HCT116 (cell line): ENCODE results near the gene PRKG1. TPM values are rescaled to one million over a fixed set of nuclear protein-coding genes. Genes with fewer than 3 reads are reported as not detected.

Experiments used
- ATAC-seq: fragments of 200-7000 bp; cut with Tn5 transposase; 2 replicates; pipeline ENCODE4 v1.9.1; 2020; ENCODE audit warnings: mild to moderate bottlenecking, moderate library complexity
- BruUV-seq: library from RNA; stranded (reverse); fragments of 400-500 nt; replicated peaks from 2 replicates; lab custom pipeline; 2021; lab: Mats Ljungman, UMichigan
- CTCF ChIA-PET: fragments of 300-600 bp; sonication (Branson Sonifier 250); formaldehyde crosslinking; loops from one replicate; lab custom pipeline; 2021; ENCODE audit warnings: antibody characterized with exemption; lab: Charles Lee
- POLR2A ChIA-PET: fragments of 300-600, 350-600 bp; sonication (Branson Sonifier 250); formaldehyde crosslinking; loops from one replicate; lab custom pipeline; 2021; ENCODE audit warnings: antibody characterized with exemption; lab: Charles Lee
- RAD21 ChIA-PET, 2 experiments: fragments of 300-600 bp; sonication (Branson Sonifier 250); formaldehyde crosslinking; loops; one replicate each; lab custom pipeline; 2023; ENCODE audit warnings: low total read pairs in 2 of 2; ENCODE audit not compliant: uncharacterized antibody in 2 of 2, unreplicated experiment in 2 of 2, low non-redundant PET in 1 of 2; lab: Charles Lee
- DNase-seq: peaks from one replicate; pipeline ENCODE4 v3.0.0-alpha.2; 2010; ENCODE audit warnings: low read depth, low spot score
- H2AFZ ChIP-seq: fragments of 200-600 bp; shearing (Covaris generic), sonication (generic); 2 replicates; pipeline ENCODE4 v1.6.1; 2017; ENCODE audit warnings: low read depth, mixed run types, mixed read lengths, antibody characterized with exemption, low read length; ENCODE audit not compliant: poor library complexity, severe bottlenecking
- H3K27ac ChIP-seq: 2 replicates; pipeline ENCODE4 v1.5.1; 2012; ENCODE audit warnings: low read depth, low read length
- H3K27me3 ChIP-seq: fragments of 200-600 bp; sonication (generic); 2 replicates; pipeline ENCODE4 v1.6.1; 2016; ENCODE audit warnings: mixed run types, low read length, mixed read lengths; ENCODE audit not compliant: insufficient read depth
- H3K36me3 ChIP-seq, 2 experiments: fragments of 200-500 bp in 1 of 2; fragments of 200-600 bp in 1 of 2; sonication (Bioruptor generic) in 1 of 2; sonication (generic) in 1 of 2; 2 replicates each; pipeline versions ENCODE4 v1.5.1 to v1.6.1; 2014 to 2016; ENCODE audit warnings: low read length in 2 of 2, inconsistent platforms in 1 of 2, mixed read lengths in 1 of 2, mixed run types in 1 of 2; ENCODE audit not compliant: insufficient read depth in 2 of 2, control insufficient read depth in 1 of 2
- H3K4me1 ChIP-seq, 2 experiments: fragments of 200-600 bp in 1 of 2; sonication (generic) in 1 of 2; 2 replicates each; pipeline versions ENCODE4 v1.5.1 to v1.6.1; 2012 to 2017; ENCODE audit warnings: low read length in 2 of 2, inconsistent platforms in 1 of 2, mild to moderate bottlenecking in 1 of 2, mixed read lengths in 1 of 2, mixed run types in 1 of 2, moderate library complexity in 1 of 2; ENCODE audit not compliant: insufficient read depth in 2 of 2, control insufficient read depth in 1 of 2
- H3K4me2 ChIP-seq: fragments of 200-600 bp; sonication (generic); 2 replicates; pipeline ENCODE4 v1.6.1; 2017; ENCODE audit warnings: mixed run types, low read length, mixed read lengths
- H3K4me3 ChIP-seq, 2 experiments: fragments of 200-600 bp in 1 of 2; sonication (generic) in 1 of 2; replicated peaks in 1 of 2; 2 replicates each; pipeline ENCODE4 v1.5.1; 2011 to 2016; ENCODE audit warnings: low read length in 2 of 2, control low read depth in 1 of 2, low read depth in 1 of 2, mild to moderate bottlenecking in 1 of 2, mixed read lengths in 1 of 2, mixed run types in 1 of 2
- H3K79me2 ChIP-seq: fragments of 200-600 bp; sonication (generic); 2 replicates; pipeline ENCODE4 v1.6.1; 2017; ENCODE audit warnings: mild to moderate bottlenecking, mixed run types, low read length, moderate library complexity, mixed read lengths; ENCODE audit not compliant: insufficient read depth
- H3K9ac ChIP-seq: fragments of 200-600 bp; sonication (generic); 2 replicates; pipeline ENCODE4 v1.6.1; 2016; ENCODE audit warnings: low read length, mixed read lengths
- H3K9me2 ChIP-seq: fragments of 200-600 bp; sonication (generic), shearing (Covaris generic); 2 replicates; pipeline ENCODE4 v1.6.1; 2017; ENCODE audit warnings: mixed run types, mild to moderate bottlenecking, moderate library complexity; ENCODE audit not compliant: insufficient read depth
- H3K9me3 ChIP-seq, 2 experiments: fragments of 200-500 bp in 1 of 2; fragments of 200-600 bp in 1 of 2; sonication (Bioruptor generic) in 1 of 2; sonication (generic) in 1 of 2; 2 replicates each; pipeline ENCODE4 v1.6.1; 2014 to 2017; ENCODE audit warnings: low read length in 2 of 2, mixed read lengths in 2 of 2, inconsistent platforms in 1 of 2, low read depth in 1 of 2, mild to moderate bottlenecking in 1 of 2, mixed run types in 1 of 2, moderate library complexity in 1 of 2; ENCODE audit not compliant: control insufficient read depth in 1 of 2, insufficient read depth in 1 of 2
- H4K20me1 ChIP-seq: fragments of 200-600 bp; sonication (generic), shearing (Covaris generic); 2 replicates; pipeline ENCODE4 v1.6.1; 2017; ENCODE audit warnings: mixed run types, mild to moderate bottlenecking, moderate library complexity; ENCODE audit not compliant: insufficient read depth
- CBX3 ChIP-seq: IDR thresholded peaks from 2 replicates; pipeline ENCODE4 v1.6.1; 2012; ENCODE audit warnings: low read depth
- CEBPB ChIP-seq: IDR thresholded peaks from 2 replicates; pipeline ENCODE4 v1.6.1; 2012; ENCODE audit warnings: low read depth
- EZH2phosphoT487 ChIP-seq: fragments of 200-600 bp; IDR thresholded peaks from 2 replicates; pipeline ENCODE4 v1.6.1; 2018; ENCODE audit warnings: antibody characterized with exemption, borderline replicate concordance
- FOSL1 ChIP-seq: IDR thresholded peaks from 2 replicates; pipeline ENCODE4 v1.6.1; 2012; ENCODE audit warnings: low read depth
- POLR2AphosphoS5 ChIP-seq: IDR thresholded peaks from 2 replicates; pipeline ENCODE4 v1.6.1; 2011; ENCODE audit warnings: mild to moderate bottlenecking, low read depth, low read length, moderate library complexity
- RAD21 ChIP-seq: IDR thresholded peaks from 2 replicates; pipeline ENCODE4 v1.6.1; 2012; ENCODE audit warnings: low read depth, mild to moderate bottlenecking
- SIN3A ChIP-seq: IDR thresholded peaks from 2 replicates; pipeline ENCODE4 v1.6.1; 2012; ENCODE audit warnings: low read depth
- SP1 ChIP-seq: IDR thresholded peaks from 2 replicates; pipeline ENCODE4 v1.6.1; 2012; ENCODE audit warnings: low read depth
- TCF7L2 ChIP-seq: IDR thresholded peaks from 2 replicates; pipeline ENCODE4 v1.7.0; 2011; ENCODE audit warnings: borderline replicate concordance, inconsistent platforms; ENCODE audit not compliant: insufficient read depth, insufficient read length; ENCODE audit errors: extremely low read depth
- intact Hi-C: fragments of 100-400 bp; cut with micrococcal nuclease; formaldehyde crosslinking; loops from 2 replicates; pipeline ENCODE4 v1.10.0; 2022
- total RNA-seq: library from RNA; stranded (reverse); gene quantifications from one replicate; pipeline ENCODE4 v1.2.1, GENCODE V29; 2021; ENCODE audit not compliant: unreplicated experiment
- TF ChIP-seq, protein P1 (sequence below), 3 experiments: fragments of 200-600 bp in 1 of 3; sonication (generic) in 1 of 3; IDR thresholded peaks in 2 of 3; conservative IDR thresholded peaks in 1 of 3; 2 replicates each; pipeline ENCODE4 v1.5.1; 2012 to 2017; ENCODE audit warnings: low read depth in 2 of 3, low read length in 2 of 3, antibody characterized with exemption in 1 of 3, borderline replicate concordance in 1 of 3, control low read depth in 1 of 3, mild to moderate bottlenecking in 1 of 3, mixed read lengths in 1 of 3, mixed run types in 1 of 3, moderate library complexity in 1 of 3; ENCODE audit not compliant: insufficient read depth in 1 of 3
- TF ChIP-seq, protein P2 (sequence below): IDR thresholded peaks from 2 replicates; pipeline ENCODE4 v1.6.1; 2012; ENCODE audit warnings: low read depth

PRKG1 gene
- total RNA-seq, 1 experiment from 2014 or later, result 1.4 TPM

GRCh38 chr10:52172581-52172980, 1098.3 kb downstream of the PRKG1 start:
- no peaks in the 10 kb centered on the region for H3K36me3 ChIP-seq
- DNase-seq, result no peak
- no peaks in the 10 kb centered on the region for H3K4me1 ChIP-seq
- ChIA-PET CTCF (no interaction called here), POLR2A (no interaction called here), RAD21 (no interaction called here)
- no peak overlapping the region for H3K9ac ChIP-seq
- H3K9me3 ChIP-seq, result no peaks in the 10 kb centered on the region
- no peak overlapping the region for H3K27ac ChIP-seq
- H3K9me2 ChIP-seq, result no peaks in the 10 kb centered on the region
- TF ChIP-seq FOSL1, result no peak
- TF ChIP-seq, protein P1, sequence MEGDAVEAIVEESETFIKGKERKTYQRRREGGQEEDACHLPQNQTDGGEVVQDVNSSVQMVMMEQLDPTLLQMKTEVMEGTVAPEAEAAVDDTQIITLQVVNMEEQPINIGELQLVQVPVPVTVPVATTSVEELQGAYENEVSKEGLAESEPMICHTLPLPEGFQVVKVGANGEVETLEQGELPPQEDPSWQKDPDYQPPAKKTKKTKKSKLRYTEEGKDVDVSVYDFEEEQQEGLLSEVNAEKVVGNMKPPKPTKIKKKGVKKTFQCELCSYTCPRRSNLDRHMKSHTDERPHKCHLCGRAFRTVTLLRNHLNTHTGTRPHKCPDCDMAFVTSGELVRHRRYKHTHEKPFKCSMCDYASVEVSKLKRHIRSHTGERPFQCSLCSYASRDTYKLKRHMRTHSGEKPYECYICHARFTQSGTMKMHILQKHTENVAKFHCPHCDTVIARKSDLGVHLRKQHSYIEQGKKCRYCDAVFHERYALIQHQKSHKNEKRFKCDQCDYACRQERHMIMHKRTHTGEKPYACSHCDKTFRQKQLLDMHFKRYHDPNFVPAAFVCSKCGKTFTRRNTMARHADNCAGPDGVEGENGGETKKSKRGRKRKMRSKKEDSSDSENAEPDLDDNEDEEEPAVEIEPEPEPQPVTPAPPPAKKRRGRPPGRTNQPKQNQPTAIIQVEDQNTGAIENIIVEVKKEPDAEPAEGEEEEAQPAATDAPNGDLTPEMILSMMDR (IDR thresholded peaks at IDR 0.05 in 2 of 3, conservative IDR thresholded peaks at IDR 0.05 in 1 of 3; ENCODE audit: borderline replicate concordance in 1 of 3, insufficient read depth in 1 of 3, low read depth in 2 of 3, low read length in 2 of 3), result peak in 1 of 3 experiments; percentile 31; a peak in 1 of 6 replicates
- no peaks in the 10 kb centered on the region for H4K20me1 ChIP-seq
- ATAC-seq, result peak; percentile 64
- no peaks in the 10 kb centered on the region for H3K79me2 ChIP-seq
- H3K4me3 ChIP-seq, result no peak overlapping the region
- no peak overlapping the region for H3K4me2 ChIP-seq
- no peaks in the 10 kb centered on the region for H3K27me3 ChIP-seq
- no TSS peak for BruUV-seq
- no peak overlapping the region for H2AFZ ChIP-seq
- intact Hi-C loops, result no loop called here

- H2AFZ ChIP-seq, result no peak overlapping the region
- H3K9me3 ChIP-seq, result no peaks in the 10 kb centered on the region
- no peaks in the 10 kb centered on the region for H3K79me2 ChIP-seq
- H3K4me3 ChIP-seq, result no peak overlapping the region
- H4K20me1 ChIP-seq, result no peaks in the 10 kb centered on the region
- no peak overlapping the region for H3K4me2 ChIP-seq
- intact Hi-C loops, result no loop called here
- H3K27me3 ChIP-seq, result no peaks in the 10 kb centered on the region
- CTCF ChIA-PET, result no interaction called here
- no peaks in the 10 kb centered on the region for H3K4me1 ChIP-seq
- ATAC-seq, result no peak
- H3K36me3 ChIP-seq, result no peaks in the 10 kb centered on the region
- no peak overlapping the region for H3K27ac ChIP-seq
- no peak overlapping the region for H3K9ac ChIP-seq
- no peak for DNase-seq
- RAD21 ChIA-PET, result no interaction called here
- no peaks in the 10 kb centered on the region for H3K9me2 ChIP-seq
- POLR2A ChIA-PET, result no interaction called here
- BruUV-seq, result no TSS peak
- TF ChIP-seq CBX3 (no peak), POLR2AphosphoS5 (no peak), CEBPB (no peak), EZH2phosphoT487 (no peak), SP1 (no peak), TCF7L2 (no peak), RAD21 (no peak), SIN3A (no peak)
- TF ChIP-seq, protein P2, sequence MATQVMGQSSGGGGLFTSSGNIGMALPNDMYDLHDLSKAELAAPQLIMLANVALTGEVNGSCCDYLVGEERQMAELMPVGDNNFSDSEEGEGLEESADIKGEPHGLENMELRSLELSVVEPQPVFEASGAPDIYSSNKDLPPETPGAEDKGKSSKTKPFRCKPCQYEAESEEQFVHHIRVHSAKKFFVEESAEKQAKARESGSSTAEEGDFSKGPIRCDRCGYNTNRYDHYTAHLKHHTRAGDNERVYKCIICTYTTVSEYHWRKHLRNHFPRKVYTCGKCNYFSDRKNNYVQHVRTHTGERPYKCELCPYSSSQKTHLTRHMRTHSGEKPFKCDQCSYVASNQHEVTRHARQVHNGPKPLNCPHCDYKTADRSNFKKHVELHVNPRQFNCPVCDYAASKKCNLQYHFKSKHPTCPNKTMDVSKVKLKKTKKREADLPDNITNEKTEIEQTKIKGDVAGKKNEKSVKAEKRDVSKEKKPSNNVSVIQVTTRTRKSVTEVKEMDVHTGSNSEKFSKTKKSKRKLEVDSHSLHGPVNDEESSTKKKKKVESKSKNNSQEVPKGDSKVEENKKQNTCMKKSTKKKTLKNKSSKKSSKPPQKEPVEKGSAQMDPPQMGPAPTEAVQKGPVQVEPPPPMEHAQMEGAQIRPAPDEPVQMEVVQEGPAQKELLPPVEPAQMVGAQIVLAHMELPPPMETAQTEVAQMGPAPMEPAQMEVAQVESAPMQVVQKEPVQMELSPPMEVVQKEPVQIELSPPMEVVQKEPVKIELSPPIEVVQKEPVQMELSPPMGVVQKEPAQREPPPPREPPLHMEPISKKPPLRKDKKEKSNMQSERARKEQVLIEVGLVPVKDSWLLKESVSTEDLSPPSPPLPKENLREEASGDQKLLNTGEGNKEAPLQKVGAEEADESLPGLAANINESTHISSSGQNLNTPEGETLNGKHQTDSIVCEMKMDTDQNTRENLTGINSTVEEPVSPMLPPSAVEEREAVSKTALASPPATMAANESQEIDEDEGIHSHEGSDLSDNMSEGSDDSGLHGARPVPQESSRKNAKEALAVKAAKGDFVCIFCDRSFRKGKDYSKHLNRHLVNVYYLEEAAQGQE, result no peak
These were observed 1111.0 kb downstream of the PRKG1 start for GRCh38 chr10:52185256-52185655.
